HCT116 (cell line): ENCODE measurements around the gene NCKAP5.

Source experiments
- EGR1 ChIP-seq: IDR thresholded peaks from 2 replicates; pipeline ENCODE4 v1.6.1; 2012; ENCODE audit warnings: low read depth
- POLR2A ChIP-seq: IDR thresholded peaks from 2 replicates; pipeline ENCODE4 v1.7.0; 2011; ENCODE audit warnings: borderline replicate concordance; ENCODE audit not compliant: insufficient read depth, insufficient read length; ENCODE audit errors: extremely low read depth
- RAD21 ChIP-seq: IDR thresholded peaks from 2 replicates; pipeline ENCODE4 v1.6.1; 2012; ENCODE audit warnings: low read depth, mild to moderate bottlenecking
- ZNF274 ChIP-seq: fragments of 200-500 bp; sonication (Bioruptor generic); IDR thresholded peaks from 2 replicates; pipeline ENCODE4 v1.6.1; 2014; ENCODE audit warnings: mild to moderate bottlenecking, low read depth, low read length, inconsistent platforms
- TF ChIP-seq, protein P1 (sequence below), 3 experiments: fragments of 200-600 bp in 1 of 3; sonication (generic) in 1 of 3; IDR thresholded peaks in 2 of 3; conservative IDR thresholded peaks in 1 of 3; 2 replicates each; pipeline ENCODE4 v1.5.1; 2012 to 2017; ENCODE audit warnings: low read depth in 2 of 3, low read length in 2 of 3, antibody characterized with exemption in 1 of 3, borderline replicate concordance in 1 of 3, control low read depth in 1 of 3, mild to moderate bottlenecking in 1 of 3, mixed read lengths in 1 of 3, mixed run types in 1 of 3, moderate library complexity in 1 of 3; ENCODE audit not compliant: insufficient read depth in 1 of 3

DNA sequence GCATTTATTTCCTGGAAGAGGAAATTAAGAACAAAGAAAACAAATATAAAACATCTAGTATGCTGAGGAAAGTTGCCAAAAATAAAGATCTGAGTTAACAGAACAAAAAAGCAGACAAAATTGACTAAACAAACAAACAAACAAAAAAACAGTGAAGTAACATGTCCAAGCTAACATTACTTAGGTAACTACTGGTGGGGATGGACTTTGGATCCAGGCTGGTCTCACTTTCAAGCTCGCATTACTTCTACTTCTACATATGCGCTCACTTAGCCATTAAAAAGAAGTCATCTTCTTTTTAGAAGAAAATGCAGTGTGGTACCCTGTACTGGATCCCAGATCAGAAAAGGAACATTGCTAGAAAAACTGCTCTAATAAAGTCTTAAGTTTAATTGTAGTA is 358.9 kb downstream of the NCKAP5 start:
- TF ChIP-seq, protein P1, sequence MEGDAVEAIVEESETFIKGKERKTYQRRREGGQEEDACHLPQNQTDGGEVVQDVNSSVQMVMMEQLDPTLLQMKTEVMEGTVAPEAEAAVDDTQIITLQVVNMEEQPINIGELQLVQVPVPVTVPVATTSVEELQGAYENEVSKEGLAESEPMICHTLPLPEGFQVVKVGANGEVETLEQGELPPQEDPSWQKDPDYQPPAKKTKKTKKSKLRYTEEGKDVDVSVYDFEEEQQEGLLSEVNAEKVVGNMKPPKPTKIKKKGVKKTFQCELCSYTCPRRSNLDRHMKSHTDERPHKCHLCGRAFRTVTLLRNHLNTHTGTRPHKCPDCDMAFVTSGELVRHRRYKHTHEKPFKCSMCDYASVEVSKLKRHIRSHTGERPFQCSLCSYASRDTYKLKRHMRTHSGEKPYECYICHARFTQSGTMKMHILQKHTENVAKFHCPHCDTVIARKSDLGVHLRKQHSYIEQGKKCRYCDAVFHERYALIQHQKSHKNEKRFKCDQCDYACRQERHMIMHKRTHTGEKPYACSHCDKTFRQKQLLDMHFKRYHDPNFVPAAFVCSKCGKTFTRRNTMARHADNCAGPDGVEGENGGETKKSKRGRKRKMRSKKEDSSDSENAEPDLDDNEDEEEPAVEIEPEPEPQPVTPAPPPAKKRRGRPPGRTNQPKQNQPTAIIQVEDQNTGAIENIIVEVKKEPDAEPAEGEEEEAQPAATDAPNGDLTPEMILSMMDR (IDR thresholded peaks at IDR 0.05 in 2 of 3, conservative IDR thresholded peaks at IDR 0.05 in 1 of 3; ENCODE audit: borderline replicate concordance in 1 of 3, insufficient read depth in 1 of 3, low read depth in 2 of 3, low read length in 2 of 3) = no peak
- TF ChIP-seq RAD21 = no peak
- no peak for TF ChIP-seq POLR2A
- TF ChIP-seq EGR1 = no peak
- no peak for TF ChIP-seq ZNF274
